DMS114 treated with DMSO at 0.1 percent for 48 hours (cell line): Measurements from ENCODE around the gene RANBP9.
A peak's percentile ranks its signal among the peaks of the same experiment; 100 is the strongest.

Experiments used
- DNase-seq: peaks from one replicate; lab custom pipeline; 2025; ENCODE audit not compliant: unreplicated experiment; lab: John Stamatoyannopoulos, UW

RANBP9 gene

GRCh38 chr6:13655700-13656099, 55.9 kb downstream of the RANBP9 start:
- no peak for DNase-seq

GRCh38 chr6:13654496-13654895, 57.1 kb downstream of the RANBP9 start:
- DNase-seq: no peak

GRCh38 chr6:13653296-13653695, 58.3 kb downstream of the RANBP9 start:
- no peak for DNase-seq

GRCh38 chr6:13649393-13649792, 62.2 kb downstream of the RANBP9 start:
- no peak for DNase-seq

GRCh38 chr6:13648850-13649249, 62.8 kb downstream of the RANBP9 start:
- no peak for DNase-seq

GRCh38 chr6:13643125-13643524, 68.5 kb downstream of the RANBP9 start:
- DNase-seq: no peak

- DNase-seq: no peak
These were observed 70.3 kb downstream of the RANBP9 start for GRCh38 chr6:13641315-13641714.

GRCh38 chr6:13638626-13639025, 73.0 kb downstream of the RANBP9 start:
- no peak for DNase-seq

- no peak for DNase-seq
These were observed 73.6 kb downstream of the RANBP9 start for GRCh38 chr6:13638014-13638413.

- no peak for DNase-seq
These were observed 75.5 kb downstream of the RANBP9 start for GRCh38 chr6:13635948-13636658.

GRCh38 chr6:13633343-13633742, 78.3 kb downstream of the RANBP9 start:
- no peak for DNase-seq

- DNase-seq: no peak
These were observed 81.1 kb downstream of the RANBP9 start for GRCh38 chr6:13630499-13630898.

GRCh38 chr6:13629459-13630116, 82.0 kb downstream of the RANBP9 start:
- DNase-seq: no peak

GRCh38 chr6:13624871-13625288, 86.8 kb downstream of the RANBP9 start:
- peak; percentile 39 for DNase-seq

- DNase-seq: no peak
These were observed 94.6 kb downstream of the RANBP9 start for GRCh38 chr6:13617066-13617465.

GRCh38 chr6:13615792-13616120, 95.9 kb downstream of the RANBP9 start:
- peak; percentile 64 for DNase-seq

GRCh38 chr6:13614926-13615791, 96.5 kb downstream of the RANBP9 start, which contains the start of gene NOL7:
TSS of gene NOL7 (plus strand) at chr6:13615335. CDS start at chr6:13615359, 24 bp downstream.
- peak; percentile 96 for DNase-seq

GRCh38 chr6:13614126-13614925, 97.3 kb downstream of the RANBP9 start:
- DNase-seq: peak; percentile 36

GRCh38 chr6:13613029-13613594, 98.5 kb downstream of the RANBP9 start:
- no peak for DNase-seq

- no peak for DNase-seq
These were observed 99.9 kb downstream of the RANBP9 start for GRCh38 chr6:13611715-13612114.

GRCh38 chr6:13605634-13606033, 106.0 kb downstream of the RANBP9 start:
- no peak for DNase-seq
